Type B pancreatic cell (in vitro differentiated cells): ENCODE data around the gene SBDS. TPM values are rescaled to one million over a fixed set of nuclear protein-coding genes. Genes with fewer than 3 reads are reported as not detected.
A peak's percentile ranks its signal among the peaks of the same experiment; 100 is the strongest.
"Not testable (repeated sequence)": the region's sequence is repeated elsewhere in the genome, so short reads cannot be mapped to it uniquely, and the experiment has no call there.

Experiments used
- DNase-seq: peaks from one replicate; pipeline ENCODE4 v3.0.0; 2021; ENCODE audit warnings: mixed read lengths; ENCODE audit not compliant: unreplicated experiment; ENCODE audit errors: extremely low spot score
- H3K27ac Mint-ChIP-seq: 2 replicates; pipeline ENCODE4 v1.8.0; 2021; ENCODE audit warnings: mild to moderate bottlenecking, mixed read lengths
- H3K27me3 Mint-ChIP-seq: 2 replicates; pipeline ENCODE4 v1.8.0; 2021; ENCODE audit warnings: mixed read lengths
- H3K36me3 Mint-ChIP-seq: 2 replicates; pipeline ENCODE4 v1.8.0; 2021; ENCODE audit warnings: mixed read lengths
- H3K4me1 Mint-ChIP-seq: one replicate; pipeline ENCODE4 v1.8.0; 2021; ENCODE audit warnings: mixed read lengths; ENCODE audit not compliant: unreplicated experiment
- H3K4me3 Mint-ChIP-seq: 2 replicates; pipeline ENCODE4 v1.8.0; 2021; ENCODE audit warnings: mild to moderate bottlenecking, mixed read lengths
- H3K9me3 Mint-ChIP-seq: 2 replicates; pipeline ENCODE4 v1.8.0; 2021; ENCODE audit warnings: mixed read lengths
- CTCF ChIP-seq: fragments of 200-600 bp; sonication (generic); conservative IDR thresholded peaks from 2 replicates; pipeline ENCODE4 v1.5.0; 2021; ENCODE audit warnings: antibody characterized with exemption, mild to moderate bottlenecking
- total RNA-seq: library from RNA; stranded (reverse); gene quantifications from 2 replicates; pipeline ENCODE4 v1.2.1, GENCODE V29; 2021; ENCODE audit warnings: low replicate concordance

SBDS gene
- total RNA-seq, 1 donor from 2014 or later, result 50.1 TPM

GRCh38 chr7:67022511-67022910 lies 27.1 kb upstream of the SBDS start:
- Mint-ChIP-seq H3K27me3 (no peaks in the 10 kb centered on the region), H3K27ac (no peak overlapping the region), H3K4me1 (no peaks in the 10 kb centered on the region), H3K36me3 (peaks cover 25% of the 10 kb centered on the region), H3K4me3 (no peak overlapping the region), H3K9me3 (no peaks in the 10 kb centered on the region)
- DNase-seq, result no peak
- TF ChIP-seq CTCF, result no peak

- no peak overlapping the region for H3K4me3 Mint-ChIP-seq
- no peaks in the 10 kb centered on the region for H3K9me3 Mint-ChIP-seq
- H3K36me3 Mint-ChIP-seq, result peaks cover 30% of the 10 kb centered on the region
- no peaks in the 10 kb centered on the region for H3K4me1 Mint-ChIP-seq
- H3K27me3 Mint-ChIP-seq, result no peaks in the 10 kb centered on the region
- no peak for DNase-seq
- peak overlapping the region; percentile 2 for H3K27ac Mint-ChIP-seq
- no peak for TF ChIP-seq CTCF
Measured at GRCh38 chr7:67021260-67021659, 25.9 kb upstream of the SBDS start.

GRCh38 chr7:67019562-67020390 lies 24.4 kb upstream of the SBDS start:
- H3K4me3 Mint-ChIP-seq, result no peak overlapping the region
- H3K9me3 Mint-ChIP-seq, result no peaks in the 10 kb centered on the region
- H3K4me1 Mint-ChIP-seq, result no peaks in the 10 kb centered on the region
- H3K27ac Mint-ChIP-seq, result no peak overlapping the region
- DNase-seq, result no peak
- no peak for TF ChIP-seq CTCF
- H3K36me3 Mint-ChIP-seq, result peaks cover 33% of the 10 kb centered on the region
- H3K27me3 Mint-ChIP-seq, result no peaks in the 10 kb centered on the region

GRCh38 chr7:67018940-67019339 lies 23.6 kb upstream of the SBDS start:
- Mint-ChIP-seq H3K27ac (no peak overlapping the region), H3K4me3 (no peak overlapping the region), H3K36me3 (peaks cover 31% of the 10 kb centered on the region), H3K9me3 (no peaks in the 10 kb centered on the region), H3K27me3 (no peaks in the 10 kb centered on the region), H3K4me1 (no peaks in the 10 kb centered on the region)
- DNase-seq, result no peak
- TF ChIP-seq CTCF, result no peak

GRCh38 chr7:67017971-67018370 lies 22.6 kb upstream of the SBDS start:
- H3K27ac Mint-ChIP-seq, H3K27me3 Mint-ChIP-seq, H3K9me3 Mint-ChIP-seq, H3K4me3 Mint-ChIP-seq, H3K4me1 Mint-ChIP-seq, DNase-seq: not testable (repeated sequence)
- peaks cover 29% of the 10 kb centered on the region for H3K36me3 Mint-ChIP-seq

GRCh38 chr7:67014076-67014622 lies 18.8 kb upstream of the SBDS start:
- H3K9me3 Mint-ChIP-seq, H3K27me3 Mint-ChIP-seq, DNase-seq, H3K4me1 Mint-ChIP-seq, H3K4me3 Mint-ChIP-seq, H3K27ac Mint-ChIP-seq: not testable (repeated sequence)
- peaks cover 21% of the 10 kb centered on the region for H3K36me3 Mint-ChIP-seq

GRCh38 chr7:67009677-67010076 lies 14.3 kb upstream of the SBDS start:
- H3K27ac Mint-ChIP-seq, DNase-seq, H3K4me3 Mint-ChIP-seq, H3K9me3 Mint-ChIP-seq, H3K4me1 Mint-ChIP-seq, H3K27me3 Mint-ChIP-seq: not testable (repeated sequence)
- H3K36me3 Mint-ChIP-seq, result peaks cover 16% of the 10 kb centered on the region
